ENCODE results near the gene CCDC188. TPM values are rescaled to one million over a fixed set of nuclear protein-coding genes. Genes with fewer than 3 reads are reported as not detected.

CCDC188 gene
- total and polyA plus RNA-seq, 2 donors (not counting 1 experiment from before 2014, with no cell fraction given), result not detected

DNA sequence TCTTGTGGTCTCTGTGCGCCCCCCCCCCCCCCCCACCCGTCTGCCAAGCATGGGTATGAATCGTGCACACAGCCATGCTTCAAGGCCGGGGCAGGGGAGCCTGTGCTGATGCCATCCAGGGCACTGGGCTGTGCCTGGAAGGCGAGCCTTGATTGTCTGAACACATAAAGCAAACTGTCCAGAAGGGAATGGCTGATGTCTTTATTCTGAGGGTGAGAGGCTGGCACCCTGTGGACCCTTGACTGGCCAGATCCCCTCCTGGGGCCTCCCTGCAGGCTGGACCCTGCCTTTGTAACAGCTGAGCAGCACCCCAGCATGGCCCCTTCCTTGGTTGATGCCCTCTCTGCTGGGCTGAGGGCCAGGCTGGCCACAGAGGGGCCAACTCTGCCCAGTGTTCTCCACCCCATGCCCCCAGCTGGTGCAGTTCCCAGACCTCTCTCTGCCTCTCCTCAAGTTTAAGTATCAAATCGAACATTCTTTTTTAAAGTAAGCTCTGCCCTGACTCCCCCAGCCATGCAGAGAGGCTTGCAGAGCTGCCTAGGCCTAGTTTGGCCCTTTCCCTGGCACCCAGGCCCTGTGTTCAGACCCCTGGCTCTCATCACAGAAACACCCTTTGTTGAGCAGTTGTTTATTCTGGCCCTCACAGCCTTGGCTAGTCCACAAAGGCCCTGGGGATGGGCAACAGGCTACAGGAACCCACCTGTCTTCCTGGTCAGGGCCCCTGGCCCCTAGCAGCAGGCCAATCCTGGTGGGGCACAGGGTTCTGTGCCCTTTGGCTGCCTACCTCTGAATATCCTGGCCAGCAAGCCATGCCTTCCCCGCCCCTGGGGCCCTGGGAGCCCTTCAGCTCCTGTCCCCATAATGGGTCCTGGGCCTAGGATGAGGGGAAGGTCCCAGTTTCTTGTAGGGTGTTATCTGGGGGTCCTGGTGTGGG is 38.9 kb downstream of the CCDC188 start:
- ChIA-PET POLR2A (interaction anchor here (0.7 kb wide), 1 partner anchor 916 kb away, joined by 9 read pairs; no protein-coding TSS in a partner anchor), CTCF (interaction anchor here (0.7 to 1.9 kb wide), 6 partner anchors 8 to 341 kb away, joined by 3 to 9 read pairs (median 4); no protein-coding TSS in a partner anchor)
- TF ChIP-seq EZH2 (IDR thresholded peaks at IDR 0.05; ENCODE audit: borderline replicate concordance, insufficient read depth, low read depth, low read length, poor library complexity, severe bottlenecking), result no peak
- TF ChIP-seq, protein P1, sequence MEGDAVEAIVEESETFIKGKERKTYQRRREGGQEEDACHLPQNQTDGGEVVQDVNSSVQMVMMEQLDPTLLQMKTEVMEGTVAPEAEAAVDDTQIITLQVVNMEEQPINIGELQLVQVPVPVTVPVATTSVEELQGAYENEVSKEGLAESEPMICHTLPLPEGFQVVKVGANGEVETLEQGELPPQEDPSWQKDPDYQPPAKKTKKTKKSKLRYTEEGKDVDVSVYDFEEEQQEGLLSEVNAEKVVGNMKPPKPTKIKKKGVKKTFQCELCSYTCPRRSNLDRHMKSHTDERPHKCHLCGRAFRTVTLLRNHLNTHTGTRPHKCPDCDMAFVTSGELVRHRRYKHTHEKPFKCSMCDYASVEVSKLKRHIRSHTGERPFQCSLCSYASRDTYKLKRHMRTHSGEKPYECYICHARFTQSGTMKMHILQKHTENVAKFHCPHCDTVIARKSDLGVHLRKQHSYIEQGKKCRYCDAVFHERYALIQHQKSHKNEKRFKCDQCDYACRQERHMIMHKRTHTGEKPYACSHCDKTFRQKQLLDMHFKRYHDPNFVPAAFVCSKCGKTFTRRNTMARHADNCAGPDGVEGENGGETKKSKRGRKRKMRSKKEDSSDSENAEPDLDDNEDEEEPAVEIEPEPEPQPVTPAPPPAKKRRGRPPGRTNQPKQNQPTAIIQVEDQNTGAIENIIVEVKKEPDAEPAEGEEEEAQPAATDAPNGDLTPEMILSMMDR (IDR thresholded peaks at IDR 0.05), result no peak
- DNase-seq (no peak), ATAC-seq (ENCODE audit: low read depth) (no peak)
- Histone ChIP-seq H4K20me1 (ENCODE audit: control insufficient read depth, insufficient read depth, low read length, poor library complexity, severe bottlenecking) (peaks cover 10% of the 10 kb centered on the region), H3K36me3 (replicated peaks in 1 of 2; ENCODE audit: control extremely low read depth in 1 of 2, control insufficient read depth in 1 of 2, extremely low read depth in 1 of 2, insufficient read depth in 2 of 2, low read length in 1 of 2) (peaks cover 0 to 55% of the 10 kb centered on the region in 2 experiments), H3K27ac (ENCODE audit: low read length in 2 of 2) (no peak overlapping the region), H3K27me3 (replicated peaks in 1 of 4; ENCODE audit: control extremely low read depth in 1 of 4, control insufficient read depth in 3 of 4, insufficient read depth in 4 of 4, low read length in 3 of 4) (no peaks in the 10 kb centered on the region), H3K79me2 (ENCODE audit: control insufficient read depth, insufficient read depth, low read length) (peaks cover 20% of the 10 kb centered on the region), H3K9ac (ENCODE audit: low read length) (no peak overlapping the region), H3K4me1 (ENCODE audit: control insufficient read depth in 2 of 2, insufficient read depth in 2 of 2, low read length in 2 of 2) (peaks cover 8 to 25% of the 10 kb centered on the region in 2 donors), H3K9me3 (ENCODE audit: control extremely low read depth in 1 of 3, control insufficient read depth in 2 of 3, insufficient read depth in 1 of 3, low read length in 2 of 3) (no peaks in the 10 kb centered on the region), H2AFZ (ENCODE audit: insufficient read depth, low read depth, low read length, poor library complexity, severe bottlenecking) (no peak overlapping the region), H3K4me3 (ENCODE audit: control extremely low read depth in 1 of 5, extremely low read depth in 1 of 5, insufficient read depth in 1 of 5, low read depth in 2 of 5, low read length in 4 of 5) (no peak overlapping the region), H3K4me2 (replicated peaks; ENCODE audit: low read depth, low read length, poor library complexity, severe bottlenecking) (no peak overlapping the region)
- Mint-ChIP-seq H3K4me3 (no peak overlapping the region), H3K27ac (peak overlapping the region; percentile 50), H3K4me1 (peaks cover 18% of the 10 kb centered on the region), H3K27me3 (no peaks in the 10 kb centered on the region), H3K9me3 (ENCODE audit: insufficient read depth) (no peaks in the 10 kb centered on the region)
- 70% methylated on average over 2 of the region's 7 CpGs for WGBS (ENCODE audit: insufficient coverage)
- intact Hi-C loops (cut with micrococcal nuclease), result loop anchor here (10.0 kb wide), 1 partner anchor 743 kb away; the partner anchor contains the start of genes PI4KA and SNAP29
